SK-N-SH (cell line): ENCODE data around the gene LRCH3. TPM values are rescaled to one million over a fixed set of nuclear protein-coding genes. Genes with fewer than 3 reads are reported as not detected.

Experiments
- CTCF ChIA-PET: fragments of 300-600, 350-600 bp; formaldehyde crosslinking; extraction: SDS; loops from one replicate; lab custom pipeline; 2021; lab: Yijun Ruan, JAX
- POLR2A ChIA-PET: fragments of 350-600 bp; sonication (Branson Sonifier 250); formaldehyde crosslinking; extraction: SDS; loops from one replicate; lab custom pipeline; 2020; ENCODE audit warnings: antibody characterized with exemption, inconsistent platforms; lab: Yijun Ruan, JAX
- DNase-seq: peaks from one replicate; pipeline ENCODE4 v3.0.0; 2012
- H2AFZ ChIP-seq: fragments of 200-600 bp; sonication (generic); 2 replicates; pipeline ENCODE4 v1.8.1; 2016; ENCODE audit warnings: antibody characterized with exemption, mild to moderate bottlenecking, low read depth
- H3F3A ChIP-seq: fragments of 200-600 bp; sonication (generic); replicated peaks from 2 replicates; pipeline ENCODE3; 2016; ENCODE audit warnings: antibody characterized with exemption, mild to moderate bottlenecking; ENCODE audit not compliant: insufficient read depth
- H3K27ac ChIP-seq, 2 experiments: fragments of 200-500 bp in 1 of 2; fragments of 200-600 bp in 1 of 2; sonication (Bioruptor generic) in 1 of 2; sonication (generic), shearing (Covaris generic) in 1 of 2; 2 replicates each; pipeline versions ENCODE4 v1.5.1 to v1.6.1; 2014 to 2016; ENCODE audit warnings: low read depth in 2 of 2, inconsistent platforms in 1 of 2, low read length in 1 of 2, mild to moderate bottlenecking in 1 of 2, mixed read lengths in 1 of 2
- H3K27me3 ChIP-seq: fragments of 200-600 bp; sonication (generic), shearing (Covaris generic); 2 replicates; pipeline ENCODE4 v1.6.1; 2016; ENCODE audit warnings: mixed run types; ENCODE audit not compliant: insufficient read depth
- H3K36me3 ChIP-seq, 2 experiments: fragments of 200-500 bp in 1 of 2; fragments of 200-600 bp in 1 of 2; sonication (Bioruptor generic) in 1 of 2; sonication (generic) in 1 of 2; replicated peaks in 1 of 2; 2 replicates each; pipeline versions ENCODE3 to v1.5.1; 2014 to 2016; ENCODE audit warnings: low read length in 1 of 2, mild to moderate bottlenecking in 1 of 2; ENCODE audit not compliant: insufficient read depth in 2 of 2, control insufficient read depth in 1 of 2
- H3K4me1 ChIP-seq, 2 experiments: fragments of 200-500 bp in 1 of 2; fragments of 200-600 bp in 1 of 2; sonication (Bioruptor generic) in 1 of 2; sonication (generic), shearing (Covaris generic) in 1 of 2; 2 replicates each; pipeline versions ENCODE4 v1.5.1 to v1.6.1; 2014 to 2016; ENCODE audit warnings: low read depth in 1 of 2, low read length in 1 of 2, mixed run types in 1 of 2; ENCODE audit not compliant: insufficient read depth in 2 of 2, control insufficient read depth in 1 of 2
- H3K4me2 ChIP-seq: fragments of 200-600 bp; sonication (generic), shearing (Covaris generic); 2 replicates; pipeline ENCODE4 v1.6.1; 2017; ENCODE audit warnings: mixed run types
- H3K4me3 ChIP-seq, 2 experiments: fragments of 200-500 bp in 1 of 2; fragments of 200-600 bp in 1 of 2; sonication (Bioruptor generic) in 1 of 2; sonication (generic), shearing (Covaris generic) in 1 of 2; 2 replicates each; pipeline versions ENCODE4 v1.5.1 to v1.8.1; 2014 to 2016; ENCODE audit warnings: low read depth in 2 of 2, inconsistent platforms in 1 of 2, low read length in 1 of 2, mild to moderate bottlenecking in 1 of 2, mixed read lengths in 1 of 2, moderate library complexity in 1 of 2
- H3K79me2 ChIP-seq: fragments of 200-600 bp; sonication (generic); 2 replicates; pipeline ENCODE4 v1.8.1; 2017; ENCODE audit warnings: mild to moderate bottlenecking; ENCODE audit not compliant: insufficient read depth
- H3K9ac ChIP-seq: fragments of 200-600 bp; sonication (generic); 2 replicates; pipeline ENCODE4 v1.6.1; 2017; ENCODE audit warnings: mixed run types
- H3K9me2 ChIP-seq: fragments of 200-600 bp; sonication (generic); 2 replicates; pipeline ENCODE4 v1.6.1; 2017; ENCODE audit warnings: mixed run types
- H3K9me3 ChIP-seq: fragments of 200-600 bp; sonication (generic); 2 replicates; pipeline ENCODE4 v1.6.1; 2017; ENCODE audit warnings: mixed run types, mild to moderate bottlenecking, moderate library complexity
- H4K20me1 ChIP-seq: fragments of 200-600 bp; sonication (generic); 2 replicates; pipeline ENCODE4 v1.6.1; 2017; ENCODE audit warnings: mild to moderate bottlenecking, mixed run types; ENCODE audit not compliant: insufficient read depth
- CHD2 ChIP-seq: fragments of 150-350 bp; IDR thresholded peaks from 2 replicates; pipeline ENCODE4 v1.6.1; 2018; ENCODE audit warnings: low read length; ENCODE audit not compliant: partially characterized antibody
- EP300 ChIP-seq, 2 experiments: IDR thresholded peaks; 2 replicates each; pipeline versions ENCODE4 v1.4.0 to v1.6.1; 2012; ENCODE audit warnings: borderline replicate concordance in 1 of 2, low read depth in 1 of 2, low read length in 1 of 2
- FOSL2 ChIP-seq: IDR thresholded peaks from 2 replicates; pipeline ENCODE4 v1.4.0; 2012; ENCODE audit warnings: low read depth, mild to moderate bottlenecking, moderate library complexity, borderline replicate concordance
- GABPA ChIP-seq: IDR thresholded peaks from 2 replicates; pipeline ENCODE4 v1.4.0; 2012; ENCODE audit warnings: low read depth, mild to moderate bottlenecking
- GATA2 ChIP-seq: sonication (generic); formaldehyde crosslinking; IDR thresholded peaks from 2 replicates; pipeline ENCODE4 v1.5.0; 2020; ENCODE audit warnings: mild to moderate bottlenecking, missing genetic modification reagents
- MXI1 ChIP-seq: IDR thresholded peaks from 2 replicates; pipeline ENCODE4 v1.6.1; 2012; ENCODE audit warnings: mild to moderate bottlenecking, low read depth, low read length, improper control_type of control experiment
- NFIC ChIP-seq: IDR thresholded peaks from 2 replicates; pipeline ENCODE4 v1.4.0; 2012; ENCODE audit warnings: borderline replicate concordance
- POLR2AphosphoS5 ChIP-seq: IDR thresholded peaks from 2 replicates; pipeline ENCODE4 v1.6.1; 2012; ENCODE audit warnings: low read depth, low read length
- RXRA ChIP-seq: IDR thresholded peaks from 2 replicates; pipeline ENCODE4 v1.4.0; 2012; ENCODE audit warnings: low read depth, mild to moderate bottlenecking, borderline replicate concordance
- WGBS: methylation state at CpG from one replicate; pipeline ENCODE4 v1.1.6; 2017; ENCODE audit warnings: low lambda C conversion rate; 5-methylcytosine and 5-hydroxymethylcytosine counted together
- polyA plus RNA-seq, 3 experiments: library from polyadenylated mRNA; depleted of rRNA; stranded (reverse); fragments of >200 nt; gene quantifications; 2 replicates each; pipeline ENCODE4 v1.2.3, GENCODE V29; 2012
- TF ChIP-seq, protein P1 (sequence below): IDR thresholded peaks from 2 replicates; pipeline ENCODE4 v1.4.0; 2012; ENCODE audit warnings: low read depth, borderline replicate concordance
- TF ChIP-seq, protein P2 (sequence below): IDR thresholded peaks from 2 replicates; pipeline ENCODE4 v1.4.0; 2012; ENCODE audit warnings: low read depth
- TF ChIP-seq, protein P3 (sequence below): fragments of 150-350 bp; IDR thresholded peaks from 2 replicates; pipeline ENCODE4 v1.6.1; 2016; ENCODE audit warnings: mild to moderate bottlenecking, low read depth, low read length

LRCH3 gene
- polyA plus RNA-seq, 1 of the 3 experiments (the other 2 are of a cell fraction), result 22.6 TPM

DNA sequence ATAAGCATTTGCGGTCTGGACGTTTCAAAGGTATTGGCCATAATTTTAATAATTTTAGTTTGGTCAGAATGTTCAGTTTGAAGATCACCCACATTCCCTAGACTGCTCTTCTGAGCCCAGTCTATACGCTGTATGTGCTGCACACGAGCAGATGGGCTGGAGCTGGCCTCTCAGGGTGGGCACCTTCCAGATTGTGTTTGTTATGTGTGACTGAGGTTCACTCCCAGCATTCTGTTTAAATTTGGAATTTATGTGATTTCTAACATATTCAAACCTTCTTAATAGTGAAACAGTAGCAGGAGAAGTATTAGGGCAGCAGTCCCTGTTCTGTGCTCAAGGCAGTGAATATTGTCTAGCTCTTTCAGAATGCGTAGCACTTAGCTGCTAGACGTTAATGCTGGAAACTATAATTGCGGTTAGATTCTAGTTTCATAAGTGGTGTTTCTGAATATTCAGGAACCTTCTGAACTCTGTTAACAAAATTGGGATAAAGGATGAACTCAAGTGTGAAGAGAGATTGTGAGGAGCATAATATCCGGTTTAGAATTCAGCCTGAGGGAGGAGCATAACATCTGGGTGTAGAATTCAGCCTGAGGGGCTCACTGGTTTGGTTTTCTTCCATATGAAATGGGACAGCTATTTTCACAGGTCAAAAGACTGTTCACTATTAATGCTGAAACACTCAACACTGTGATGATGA lies 90.4 kb downstream of the LRCH3 start:
- no peak for DNase-seq
- H3K9me3 ChIP-seq, result no peaks in the 10 kb centered on the region
- no peak overlapping the region for H3K27ac ChIP-seq
- no peaks in the 10 kb centered on the region for H3K9me2 ChIP-seq
- POLR2A ChIA-PET, result no interaction called here
- no peaks in the 10 kb centered on the region for H4K20me1 ChIP-seq
- H3K79me2 ChIP-seq, result no peaks in the 10 kb centered on the region
- H3K9ac ChIP-seq, result no peak overlapping the region
- peaks cover 53 to 59% of the 10 kb centered on the region in 2 experiments for H3K36me3 ChIP-seq
- no peak overlapping the region for H3K4me3 ChIP-seq
- CTCF ChIA-PET, result interaction anchor here (1.1 kb wide), 1 partner anchor 8 kb away, joined by 5 read pairs; no protein-coding TSS in a partner anchor
- H3K4me1 ChIP-seq, result peaks cover 0 to 8% of the 10 kb centered on the region in 2 experiments; a peak in 1 of 4 replicates
- 89% methylated on average over 8 of the region's 8 CpGs for WGBS
- peaks cover 4% of the 10 kb centered on the region for H3F3A ChIP-seq
- H3K27me3 ChIP-seq, result no peaks in the 10 kb centered on the region
- TF ChIP-seq, protein P1, sequence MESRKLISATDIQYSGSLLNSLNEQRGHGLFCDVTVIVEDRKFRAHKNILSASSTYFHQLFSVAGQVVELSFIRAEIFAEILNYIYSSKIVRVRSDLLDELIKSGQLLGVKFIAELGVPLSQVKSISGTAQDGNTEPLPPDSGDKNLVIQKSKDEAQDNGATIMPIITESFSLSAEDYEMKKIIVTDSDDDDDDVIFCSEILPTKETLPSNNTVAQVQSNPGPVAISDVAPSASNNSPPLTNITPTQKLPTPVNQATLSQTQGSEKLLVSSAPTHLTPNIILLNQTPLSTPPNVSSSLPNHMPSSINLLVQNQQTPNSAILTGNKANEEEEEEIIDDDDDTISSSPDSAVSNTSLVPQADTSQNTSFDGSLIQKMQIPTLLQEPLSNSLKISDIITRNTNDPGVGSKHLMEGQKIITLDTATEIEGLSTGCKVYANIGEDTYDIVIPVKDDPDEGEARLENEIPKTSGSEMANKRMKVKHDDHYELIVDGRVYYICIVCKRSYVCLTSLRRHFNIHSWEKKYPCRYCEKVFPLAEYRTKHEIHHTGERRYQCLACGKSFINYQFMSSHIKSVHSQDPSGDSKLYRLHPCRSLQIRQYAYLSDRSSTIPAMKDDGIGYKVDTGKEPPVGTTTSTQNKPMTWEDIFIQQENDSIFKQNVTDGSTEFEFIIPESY, result no peak
- TF ChIP-seq FOSL2 (no peak), GATA2 (CRISPR knock-in tag) (no peak)
- H3K4me2 ChIP-seq, result no peak overlapping the region
- no peak overlapping the region for H2AFZ ChIP-seq

DNA sequence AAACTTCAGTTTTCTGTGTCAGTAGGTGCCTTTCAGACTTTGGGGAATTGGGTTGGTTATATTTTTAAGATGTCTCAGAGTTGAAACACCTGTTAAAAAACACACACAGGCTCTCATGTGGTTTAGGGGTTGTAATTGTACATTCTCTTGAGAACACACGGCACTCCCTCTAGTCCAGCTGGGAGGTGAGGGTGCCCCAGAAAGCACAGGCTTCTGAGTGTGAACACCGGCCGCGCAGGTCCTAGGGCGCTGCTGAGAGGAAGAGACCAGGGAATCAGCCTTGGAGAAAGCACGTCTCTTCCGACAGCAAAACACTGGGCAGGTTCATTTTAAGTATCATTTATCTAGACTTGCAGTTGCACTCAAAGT lies 90.9 kb downstream of the LRCH3 start:
- no peak overlapping the region for H3K4me3 ChIP-seq
- H3K27ac ChIP-seq, result no peak overlapping the region
- peaks cover 50 to 59% of the 10 kb centered on the region in 2 experiments for H3K36me3 ChIP-seq
- no peak overlapping the region for H3K4me2 ChIP-seq
- peaks cover 4% of the 10 kb centered on the region for H3F3A ChIP-seq
- no peaks in the 10 kb centered on the region for H3K9me3 ChIP-seq
- 97% methylated on average over 7 of the region's 7 CpGs for WGBS
- H3K79me2 ChIP-seq, result no peaks in the 10 kb centered on the region
- no peak overlapping the region for H3K9ac ChIP-seq
- no peak for DNase-seq
- no peaks in the 10 kb centered on the region for H3K9me2 ChIP-seq
- TF ChIP-seq EP300 (IDR thresholded peaks at IDR 0.05; ENCODE audit: borderline replicate concordance in 1 of 2, low read depth in 1 of 2, low read length in 1 of 2), result no peak
- TF ChIP-seq, protein P2, sequence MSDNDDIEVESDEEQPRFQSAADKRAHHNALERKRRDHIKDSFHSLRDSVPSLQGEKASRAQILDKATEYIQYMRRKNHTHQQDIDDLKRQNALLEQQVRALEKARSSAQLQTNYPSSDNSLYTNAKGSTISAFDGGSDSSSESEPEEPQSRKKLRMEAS, result no peak
- no peak for TF ChIP-seq GABPA
- TF ChIP-seq MXI1, result no peak
- TF ChIP-seq, protein P3, sequence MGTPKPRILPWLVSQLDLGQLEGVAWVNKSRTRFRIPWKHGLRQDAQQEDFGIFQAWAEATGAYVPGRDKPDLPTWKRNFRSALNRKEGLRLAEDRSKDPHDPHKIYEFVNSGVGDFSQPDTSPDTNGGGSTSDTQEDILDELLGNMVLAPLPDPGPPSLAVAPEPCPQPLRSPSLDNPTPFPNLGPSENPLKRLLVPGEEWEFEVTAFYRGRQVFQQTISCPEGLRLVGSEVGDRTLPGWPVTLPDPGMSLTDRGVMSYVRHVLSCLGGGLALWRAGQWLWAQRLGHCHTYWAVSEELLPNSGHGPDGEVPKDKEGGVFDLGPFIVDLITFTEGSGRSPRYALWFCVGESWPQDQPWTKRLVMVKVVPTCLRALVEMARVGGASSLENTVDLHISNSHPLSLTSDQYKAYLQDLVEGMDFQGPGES, result no peak
- TF ChIP-seq POLR2AphosphoS5, result no peak
- TF ChIP-seq CHD2, result no peak
- no peak for TF ChIP-seq NFIC
- TF ChIP-seq RXRA, result no peak
- ChIA-PET POLR2A (no interaction called here), CTCF (interaction anchor here (1.3 kb wide), 1 partner anchor 24 kb away, joined by 5 read pairs; no protein-coding TSS in a partner anchor)
- peaks cover 0 to 8% of the 10 kb centered on the region in 2 experiments; a peak in 1 of 4 replicates for H3K4me1 ChIP-seq
- H3K27me3 ChIP-seq, result no peaks in the 10 kb centered on the region
- H2AFZ ChIP-seq, result no peak overlapping the region
- H4K20me1 ChIP-seq, result no peaks in the 10 kb centered on the region
